HG03025 (cell line): ENCODE data around the gene COL4A2.

Experiments
- ATAC-seq: cut with Tn5 transposase; IDR thresholded peaks from one replicate; pipeline ENCODE4 v1.9.1; 2021; ENCODE audit warnings: mild to moderate bottlenecking, moderate library complexity; ENCODE audit not compliant: unreplicated experiment, low FRiP score

The COL4A2 gene

GRCh38 chr13:110413016-110413675 lies 106.1 kb downstream of the COL4A2 start:
- ATAC-seq: no peak

- ATAC-seq: no peak
Measured at GRCh38 chr13:110413676-110414040, 106.6 kb downstream of the COL4A2 start.

GRCh38 chr13:110414283-110414682 lies 107.2 kb downstream of the COL4A2 start:
- ATAC-seq: no peak

- no peak for ATAC-seq
Measured at GRCh38 chr13:110414931-110415330, 107.8 kb downstream of the COL4A2 start.

GRCh38 chr13:110415669-110416068 lies 108.6 kb downstream of the COL4A2 start:
- ATAC-seq: no peak

GRCh38 chr13:110416131-110417025 lies 109.3 kb downstream of the COL4A2 start:
- no peak for ATAC-seq

GRCh38 chr13:110418944-110419343 lies 111.9 kb downstream of the COL4A2 start:
- ATAC-seq: no peak

- ATAC-seq: no peak
Measured at GRCh38 chr13:110419381-110419791, 112.3 kb downstream of the COL4A2 start.

GRCh38 chr13:110419946-110420345 lies 112.9 kb downstream of the COL4A2 start:
- ATAC-seq: no peak

GRCh38 chr13:110420626-110421025 lies 113.5 kb downstream of the COL4A2 start:
- ATAC-seq: no peak

- no peak for ATAC-seq
Measured at GRCh38 chr13:110421061-110421460, 114.0 kb downstream of the COL4A2 start.

GRCh38 chr13:110421696-110422385 lies 114.8 kb downstream of the COL4A2 start:
- ATAC-seq: no peak

GRCh38 chr13:110422913-110423688 lies 116.0 kb downstream of the COL4A2 start:
- no peak for ATAC-seq

GRCh38 chr13:110423689-110424302 lies 116.7 kb downstream of the COL4A2 start:
- no peak for ATAC-seq

- no peak for ATAC-seq
Measured at GRCh38 chr13:110424569-110425443, 117.7 kb downstream of the COL4A2 start.

- ATAC-seq: no peak
Measured at GRCh38 chr13:110425444-110425780, 118.3 kb downstream of the COL4A2 start.

- no peak for ATAC-seq
Measured at GRCh38 chr13:110426735-110427134, 119.7 kb downstream of the COL4A2 start.

GRCh38 chr13:110428313-110428712 lies 121.2 kb downstream of the COL4A2 start:
- ATAC-seq: no peak
